ENCODE results near the gene GDF7. TPM values are rescaled to one million over a fixed set of nuclear protein-coding genes. Genes with fewer than 3 reads are reported as not detected.

GDF7 gene
- total and polyA plus RNA-seq, 10 donors = 0.83 to 3.8 (median 1.9) TPM

DNA sequence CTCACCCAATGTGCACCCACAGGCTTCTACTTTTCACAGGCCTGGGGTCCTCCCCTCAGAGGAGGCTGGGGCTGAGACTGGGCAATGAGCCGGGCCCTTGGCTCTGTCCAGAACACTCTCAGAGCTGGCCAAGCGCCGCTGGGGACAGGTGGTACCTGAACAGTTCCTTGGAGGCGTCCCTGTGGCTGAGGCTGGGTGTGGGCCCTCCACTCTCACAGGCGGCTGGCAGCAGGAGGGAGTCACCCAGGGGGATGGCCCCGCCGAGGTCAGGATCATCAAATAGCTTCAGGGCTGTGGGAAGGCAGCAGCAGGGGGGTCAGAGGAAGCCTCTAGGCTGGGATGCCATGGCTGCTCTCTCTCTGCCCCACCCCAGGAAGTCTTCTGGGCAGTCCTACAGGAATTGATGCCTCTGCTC is 43.2 kb upstream of the GDF7 start:
- TF ChIP-seq POLR2AphosphoS5 (IDR thresholded peaks at IDR 0.05) (no peak), POLR2A (IDR thresholded peaks at IDR 0.05) (no peak)
- TF ChIP-seq, protein P1, sequence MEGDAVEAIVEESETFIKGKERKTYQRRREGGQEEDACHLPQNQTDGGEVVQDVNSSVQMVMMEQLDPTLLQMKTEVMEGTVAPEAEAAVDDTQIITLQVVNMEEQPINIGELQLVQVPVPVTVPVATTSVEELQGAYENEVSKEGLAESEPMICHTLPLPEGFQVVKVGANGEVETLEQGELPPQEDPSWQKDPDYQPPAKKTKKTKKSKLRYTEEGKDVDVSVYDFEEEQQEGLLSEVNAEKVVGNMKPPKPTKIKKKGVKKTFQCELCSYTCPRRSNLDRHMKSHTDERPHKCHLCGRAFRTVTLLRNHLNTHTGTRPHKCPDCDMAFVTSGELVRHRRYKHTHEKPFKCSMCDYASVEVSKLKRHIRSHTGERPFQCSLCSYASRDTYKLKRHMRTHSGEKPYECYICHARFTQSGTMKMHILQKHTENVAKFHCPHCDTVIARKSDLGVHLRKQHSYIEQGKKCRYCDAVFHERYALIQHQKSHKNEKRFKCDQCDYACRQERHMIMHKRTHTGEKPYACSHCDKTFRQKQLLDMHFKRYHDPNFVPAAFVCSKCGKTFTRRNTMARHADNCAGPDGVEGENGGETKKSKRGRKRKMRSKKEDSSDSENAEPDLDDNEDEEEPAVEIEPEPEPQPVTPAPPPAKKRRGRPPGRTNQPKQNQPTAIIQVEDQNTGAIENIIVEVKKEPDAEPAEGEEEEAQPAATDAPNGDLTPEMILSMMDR (IDR thresholded peaks at IDR 0.05 in 8 of 11, conservative IDR thresholded peaks at IDR 0.05 in 3 of 11) = no peak
- peak; percentile 74 for DNase-seq
- Histone ChIP-seq H3K27ac (no peak overlapping the region), H3K27me3 (replicated peaks in 1 of 7) (no peaks in the 10 kb centered on the region), H3K36me3 (peaks cover 0 to 89% (median 53%) of the 10 kb centered on the region in 6 donors), H3K4me3 (no peak overlapping the region), H3K9me3 (no peaks in the 10 kb centered on the region), H3K4me1 (peaks cover 0 to 31% (median 18%) of the 10 kb centered on the region in 6 donors)
- intact Hi-C loops (cut with DNase I; ENCODE audit: low total_unique reads) = no loop called here
- WGBS, 5 donors = 80 to 100% (median 89%) methylated on average over 1 to 7 of the region's 7 CpGs

DNA sequence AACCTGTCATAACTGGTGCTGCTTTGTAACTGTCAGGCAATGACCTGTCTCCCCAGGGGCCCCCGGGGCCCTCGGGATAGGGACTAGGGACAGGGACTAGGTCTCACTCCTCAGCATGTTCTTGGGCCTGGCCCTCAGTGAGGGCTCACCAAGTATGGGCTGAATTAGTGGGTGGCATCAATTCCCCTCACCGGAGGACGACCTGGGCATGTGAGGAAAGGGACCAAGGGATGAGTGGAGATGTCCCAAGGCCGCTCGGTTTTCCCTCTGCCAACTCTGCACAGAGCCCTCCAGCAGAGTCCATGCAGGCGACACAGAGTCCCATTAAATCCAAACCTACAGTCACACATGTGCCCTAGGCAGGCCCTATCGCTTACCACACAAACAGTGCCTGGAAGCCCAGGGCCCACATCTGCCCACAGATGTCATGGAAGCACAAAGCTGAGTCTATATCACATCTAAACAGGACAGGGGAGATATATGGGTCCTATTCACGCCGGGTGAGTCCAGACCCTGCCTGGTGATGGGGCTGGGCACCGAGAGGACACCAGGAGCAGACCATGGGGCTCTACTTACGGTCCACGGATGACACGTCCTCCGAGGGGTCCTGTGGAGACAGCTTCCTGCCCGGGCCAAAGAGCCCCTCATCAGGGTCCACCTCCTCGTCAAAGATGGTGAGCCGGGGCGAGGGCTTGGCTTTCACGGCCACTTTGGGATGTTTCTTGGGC is 42.6 kb upstream of the GDF7 start:
- Histone ChIP-seq H3K9me3 (no peaks in the 10 kb centered on the region), H3K27ac (no peak overlapping the region), H3K27me3 (replicated peaks in 1 of 7) (no peaks in the 10 kb centered on the region), H3K4me3 (no peak overlapping the region), H3K4me1 (peaks cover 0 to 25% (median 12%) of the 10 kb centered on the region in 6 donors), H3K36me3 (peaks cover 0 to 89% (median 52%) of the 10 kb centered on the region in 6 donors)
- WGBS, 5 donors = 87 to 95% (median 90%) methylated on average over 12 to 20 of the region's 20 CpGs
- intact Hi-C loops (cut with DNase I; ENCODE audit: low total_unique reads) = no loop called here
- peak; percentile 50 for DNase-seq
- TF ChIP-seq POLR2A (IDR thresholded peaks at IDR 0.05) (no peak), POLR2AphosphoS5 (IDR thresholded peaks at IDR 0.05) (no peak)
- TF ChIP-seq, protein P1 (IDR thresholded peaks at IDR 0.05 in 8 of 11, conservative IDR thresholded peaks at IDR 0.05 in 3 of 11) = no peak

DNA sequence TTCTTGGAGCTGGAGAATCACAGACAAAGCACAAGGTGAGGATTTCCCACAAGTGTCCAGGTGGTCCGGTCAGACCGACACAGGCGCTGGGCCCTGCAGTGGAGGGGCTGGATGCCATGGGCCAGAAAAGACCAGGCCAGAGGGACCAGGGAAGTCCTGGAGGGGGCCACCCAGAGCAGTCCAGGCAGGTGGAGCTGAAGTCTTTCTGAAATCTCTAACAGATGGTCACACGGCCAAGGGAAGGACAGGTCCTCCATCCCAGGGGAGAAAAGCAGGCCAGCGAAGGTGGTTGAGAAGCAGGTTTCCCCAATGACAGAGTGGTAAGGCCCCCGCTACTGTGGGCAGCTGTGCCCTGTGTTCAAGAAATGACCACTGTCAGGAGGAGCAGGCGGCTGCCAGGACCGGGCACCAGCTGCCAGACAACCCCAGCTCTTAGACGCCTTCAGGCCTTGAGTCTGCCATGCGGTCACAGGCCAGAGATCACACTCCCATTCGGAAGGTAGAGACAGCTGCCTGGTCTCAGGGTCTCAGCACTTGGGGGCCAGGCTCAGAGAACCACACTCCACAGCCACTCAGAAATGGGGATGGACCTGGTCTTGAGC is 42.0 kb upstream of the GDF7 start:
- Histone ChIP-seq H3K27ac (no peak overlapping the region), H3K4me3 (no peak overlapping the region), H3K4me1 (peaks cover 0 to 19% (median 6%) of the 10 kb centered on the region in 6 donors), H3K27me3 (replicated peaks in 1 of 7) (no peaks in the 10 kb centered on the region), H3K9me3 (no peaks in the 10 kb centered on the region), H3K36me3 (peaks cover 0 to 89% (median 52%) of the 10 kb centered on the region in 6 donors)
- DNase-seq = peak; percentile 64
- intact Hi-C loops (cut with DNase I; ENCODE audit: low total_unique reads) = no loop called here
- TF ChIP-seq POLR2AphosphoS5 (IDR thresholded peaks at IDR 0.05) (no peak), POLR2A (IDR thresholded peaks at IDR 0.05) (no peak)
- TF ChIP-seq, protein P1 (IDR thresholded peaks at IDR 0.05 in 8 of 11, conservative IDR thresholded peaks at IDR 0.05 in 3 of 11) = no peak
- 84 to 95% (median 87%) methylated on average over 5 to 11 of the region's 11 CpGs for WGBS, 5 donors
